Small intestine (tissue), 7 donors: ENCODE data around the gene ZRANB2. TPM values are rescaled to one million over a fixed set of nuclear protein-coding genes. Genes with fewer than 3 reads are reported as not detected.

ENCODE experiments used
- DNase-seq, 2 donors: peaks; one replicate each; pipeline versions ENCODE4 v3.0.0 to v3.0.0-alpha.2; 2013
- FAIRE-seq: peaks from 2 replicates; lab custom pipeline; 2012; peaks lifted over from hg19 to GRCh38; lab: Jason Lieb, UNC
- H3K27ac ChIP-seq, 3 donors: one replicate each; pipeline ENCODE4 v1.5.1; 2013; ENCODE audit warnings: low read length in 2 of 3, mild to moderate bottlenecking in 2 of 3, control low read depth in 1 of 3, inconsistent platforms in 1 of 3, low read depth in 1 of 3, moderate library complexity in 1 of 3
- H3K27me3 ChIP-seq, 3 donors: one replicate each; pipeline ENCODE4 v1.6.1; 2013; ENCODE audit warnings: low read length in 3 of 3, inconsistent platforms in 1 of 3; ENCODE audit not compliant: control insufficient read depth in 3 of 3, insufficient read depth in 3 of 3
- H3K36me3 ChIP-seq, 3 donors: one replicate each; pipeline ENCODE4 v1.6.1; 2013; ENCODE audit warnings: low read length in 3 of 3, inconsistent platforms in 1 of 3, low read depth in 1 of 3, mild to moderate bottlenecking in 1 of 3, moderate library complexity in 1 of 3; ENCODE audit not compliant: control insufficient read depth in 3 of 3, insufficient read depth in 2 of 3
- H3K4me1 ChIP-seq, 3 donors: one replicate each; pipeline ENCODE4 v1.6.1; 2013; ENCODE audit warnings: low read length in 2 of 3, inconsistent platforms in 1 of 3, low read depth in 1 of 3, mild to moderate bottlenecking in 1 of 3, moderate library complexity in 1 of 3; ENCODE audit not compliant: control insufficient read depth in 3 of 3, insufficient read depth in 2 of 3
- H3K4me3 ChIP-seq, 3 donors: one replicate each; pipeline ENCODE4 v1.5.1; 2013; ENCODE audit warnings: low read length in 3 of 3, control low read depth in 1 of 3, inconsistent platforms in 1 of 3, low read depth in 1 of 3, mild to moderate bottlenecking in 1 of 3, moderate library complexity in 1 of 3
- H3K9me3 ChIP-seq, 2 donors: one replicate each; pipeline ENCODE4 v1.6.1; 2013; ENCODE audit warnings: low read depth in 1 of 2, low read length in 1 of 2; ENCODE audit not compliant: control insufficient read depth in 2 of 2, insufficient read depth in 1 of 2
- WGBS, 3 donors: extraction: QIAGEN DNeasy Blood & Tissue Kit; methylation state at CpG; one replicate each; pipeline ENCODE4 v1.1.7; 2013; 5-methylcytosine and 5-hydroxymethylcytosine counted together
- polyA plus RNA-seq, 4 donors: library from polyadenylated mRNA; stranded (reverse) in 3 of 4; unstranded in 1 of 4; fragments of 200-250 nt in 3 of 4; fragments of 120-200 nt in 1 of 4; gene quantifications; one replicate each; pipeline versions ENCODE4 v1.2.1 to v1.2.3, GENCODE V29; 2013
- donor health status: healthy with polysubstance abuse.
- donor health status: control.
- donor health status: control.
- donor health status: Bipolar disorder and iron deficiency.
- donor health status: healthy.

Gene ZRANB2
- polyA plus RNA-seq, 4 donors = 20.4 to 114 (median 29.6) TPM

DNA sequence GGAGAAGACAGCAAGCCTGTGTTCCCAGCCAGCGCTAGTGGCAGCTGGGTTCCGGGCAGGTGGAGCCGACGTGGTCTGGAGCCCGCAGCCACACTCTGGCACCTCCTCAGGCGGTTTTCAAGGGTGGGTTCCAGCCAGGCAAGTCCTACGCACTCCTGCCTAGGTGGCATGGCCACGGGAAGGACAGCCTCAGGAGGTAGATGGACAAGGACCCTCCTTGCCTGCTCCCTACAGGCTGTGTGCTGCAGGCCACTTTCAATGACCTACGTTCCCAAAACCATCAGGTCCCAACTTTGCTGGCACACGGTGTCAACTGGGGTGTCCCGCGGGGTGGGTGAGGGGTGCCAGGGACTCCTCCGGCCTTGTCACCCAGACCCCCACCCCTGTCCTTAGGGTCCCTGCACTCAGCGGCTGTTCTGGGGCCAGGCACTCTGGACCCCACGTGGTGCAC is 26.5 kb downstream of the ZRANB2 start:
- no peaks in the 10 kb centered on the region for H3K9me3 ChIP-seq
- WGBS, 3 donors = 69 to 84% (median 74%) methylated on average over 13 to 15 of the region's 15 CpGs
- FAIRE-seq (no peak), DNase-seq (no peak)
- no peak overlapping the region for H3K4me3 ChIP-seq
- H3K27me3 ChIP-seq = peaks cover 0 to 4% (median 0%) of the 10 kb centered on the region in 3 donors
- peaks cover under 1 to 2% (median 2%) of the 10 kb centered on the region in 3 donors for H3K36me3 ChIP-seq
- H3K4me1 ChIP-seq = no peaks in the 10 kb centered on the region
- no peak overlapping the region for H3K27ac ChIP-seq

DNA sequence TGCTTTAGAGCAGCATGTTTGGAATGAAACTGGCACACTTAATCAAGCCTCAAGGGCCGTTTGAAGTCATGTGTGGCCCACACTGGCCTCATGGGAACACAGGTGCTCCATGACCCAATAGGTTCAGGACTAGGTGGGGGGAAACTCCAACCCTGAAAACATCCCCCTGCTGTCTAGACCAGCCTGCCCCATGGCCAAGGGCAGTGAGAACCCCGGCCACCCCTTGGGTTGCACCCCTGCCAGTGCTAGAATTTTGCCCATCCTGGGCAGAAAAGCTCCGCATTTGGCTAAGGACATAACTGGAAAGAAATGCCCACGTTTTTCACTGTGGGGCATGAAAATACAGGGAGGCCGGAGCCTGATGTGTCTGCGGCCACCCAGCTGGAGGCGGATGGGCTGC is 27.1 kb downstream of the ZRANB2 start:
- WGBS, 3 donors = 65 to 79% (median 74%) methylated on average over 7 of the region's 7 CpGs
- FAIRE-seq (no peak), DNase-seq (no peak)
- Histone ChIP-seq H3K4me1 (no peaks in the 10 kb centered on the region), H3K27me3 (peaks cover 0 to 5% (median 0%) of the 10 kb centered on the region in 3 donors), H3K36me3 (peaks cover 0 to 2% (median 2%) of the 10 kb centered on the region in 3 donors), H3K4me3 (no peak overlapping the region), H3K9me3 (no peaks in the 10 kb centered on the region), H3K27ac (no peak overlapping the region)

DNA sequence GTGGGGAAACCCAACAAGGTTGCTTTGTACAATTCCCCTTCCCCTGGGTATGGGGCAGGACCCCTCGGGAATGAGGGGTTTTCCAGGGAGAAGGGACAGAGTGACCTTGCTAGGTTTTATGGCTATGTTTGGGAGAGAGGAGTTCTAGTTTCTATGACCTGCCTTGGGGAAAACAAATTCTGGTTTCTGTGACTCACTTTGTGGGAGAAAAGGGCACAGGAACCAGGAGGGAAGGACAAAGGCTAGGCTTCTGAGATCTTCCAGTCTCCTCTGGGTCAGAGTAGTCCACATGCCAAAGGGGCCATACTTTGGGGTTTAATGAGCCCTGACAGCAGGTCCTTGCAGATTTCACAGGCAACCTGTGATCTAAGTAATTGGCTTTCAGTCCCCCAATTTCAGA is 27.7 kb downstream of the ZRANB2 start:
- peaks cover 0 to 10% (median 0%) of the 10 kb centered on the region in 3 donors for H3K27me3 ChIP-seq
- no peaks in the 10 kb centered on the region for H3K4me1 ChIP-seq
- H3K36me3 ChIP-seq = peaks cover 0 to 2% (median 2%) of the 10 kb centered on the region in 3 donors
- DNase-seq = no peak
- no peak for FAIRE-seq
- no peak overlapping the region for H3K4me3 ChIP-seq
- no peaks in the 10 kb centered on the region for H3K9me3 ChIP-seq
- H3K27ac ChIP-seq = no peak overlapping the region
- 8 to 51% (median 13%) methylated on average over 1 of the region's 1 CpG for WGBS, 3 donors

DNA sequence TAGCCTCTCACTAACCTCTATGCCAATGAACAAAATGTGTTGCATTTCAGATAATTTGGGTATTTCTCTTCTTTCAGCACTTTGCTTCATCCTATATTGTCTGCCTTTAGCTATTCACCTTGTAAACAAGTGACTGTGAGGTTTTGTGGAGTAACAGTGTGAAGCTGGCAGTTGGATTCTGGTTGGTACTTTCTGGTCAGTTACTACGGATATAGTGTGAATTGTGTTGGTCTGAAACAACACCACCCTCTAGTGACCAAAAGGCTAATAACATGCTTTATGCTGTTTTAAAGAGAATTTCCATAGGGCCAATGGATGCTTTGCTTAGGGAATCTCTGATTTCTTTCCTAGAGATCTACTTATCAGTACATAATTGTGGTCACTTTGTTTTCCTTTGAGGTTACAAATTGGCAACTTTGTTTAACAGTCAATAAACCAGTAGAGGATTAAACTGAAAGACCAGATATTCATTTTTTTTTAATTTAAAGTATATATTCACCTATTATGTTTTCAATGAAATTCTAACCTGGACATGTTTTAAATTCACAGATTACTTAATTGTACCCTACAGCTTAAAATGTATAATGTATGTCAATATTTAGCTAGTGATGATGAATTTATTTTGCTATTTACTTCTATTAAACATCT is 30.8 kb downstream of the ZRANB2 start:
- H3K27ac ChIP-seq = no peak overlapping the region
- 0 to 2% (median 0%) methylated on average over 1 of the region's 1 CpG for WGBS, 3 donors

DNA sequence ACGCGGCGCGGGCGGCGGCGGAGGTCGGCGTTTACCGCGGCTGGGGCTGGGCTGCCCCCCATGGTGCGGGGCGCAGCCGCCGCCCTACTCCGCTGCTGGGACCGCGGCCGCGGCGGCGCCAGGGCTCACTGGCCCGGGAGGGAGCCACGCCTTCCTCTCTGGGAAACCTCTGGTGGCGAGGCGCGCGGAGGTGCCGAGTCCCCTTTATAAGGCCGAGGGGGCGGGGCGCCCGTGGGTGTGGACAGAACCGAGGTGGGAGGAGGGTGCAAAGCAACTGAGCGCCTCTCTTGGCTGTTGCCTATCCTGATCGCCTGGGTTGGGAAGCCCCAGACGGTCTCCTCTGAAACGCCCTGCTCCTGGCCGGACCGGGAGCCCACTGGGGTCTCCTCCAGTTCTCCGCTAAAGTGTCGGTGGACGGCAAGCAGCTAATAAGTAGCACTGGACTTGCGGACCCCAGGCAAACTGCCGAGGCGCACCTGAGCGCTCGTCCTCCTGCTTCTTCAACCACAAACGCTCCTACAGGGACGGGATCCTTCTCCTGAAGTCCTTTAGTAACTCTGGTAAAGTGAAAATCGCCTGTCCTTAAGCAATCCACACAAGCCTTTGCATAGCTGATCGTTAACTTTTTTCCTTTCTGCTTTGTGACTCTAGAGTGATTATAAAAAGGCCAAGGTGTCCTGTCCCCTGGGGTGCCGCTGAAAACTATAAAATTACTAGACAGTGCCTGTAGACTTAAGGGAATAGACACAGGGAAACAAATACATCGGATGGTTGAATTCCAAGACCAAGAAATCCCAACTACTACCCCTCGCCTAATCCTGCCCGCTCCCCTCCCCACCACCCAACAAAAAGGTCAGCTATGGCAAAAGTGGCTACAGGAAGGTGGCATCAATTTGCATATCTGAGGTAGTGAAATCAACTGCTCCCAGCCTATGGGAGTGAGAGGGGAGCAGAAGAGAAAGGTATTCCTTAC is 32.9 kb downstream of the ZRANB2 start, which contains the start of gene PTGER3:
Gene PTGER3, minus strand, starts transcription at position 182 of the 973 bp plus-strand sequence. CDS start 239 bp downstream, outside the sequence.
- H3K27me3 ChIP-seq = peaks cover 3 to 39% (median 8%) of the 10 kb centered on the region in 3 donors

More for the DNA sequence above, 30.8 kb downstream of the ZRANB2 start:
- no peak overlapping the region for H3K4me3 ChIP-seq
- H3K4me1 ChIP-seq = peaks cover 0 to 6% (median 0%) of the 10 kb centered on the region in 3 donors
- peaks cover 3 to 36% (median 8%) of the 10 kb centered on the region in 3 donors for H3K27me3 ChIP-seq
- peak; percentile 60 to 81 for DNase-seq
- FAIRE-seq = peak; percentile 47
- peaks cover 0 to 2% (median 0%) of the 10 kb centered on the region in 3 donors for H3K36me3 ChIP-seq
- H3K9me3 ChIP-seq = peaks cover 0 to 2% of the 10 kb centered on the region in 2 donors

DNA sequence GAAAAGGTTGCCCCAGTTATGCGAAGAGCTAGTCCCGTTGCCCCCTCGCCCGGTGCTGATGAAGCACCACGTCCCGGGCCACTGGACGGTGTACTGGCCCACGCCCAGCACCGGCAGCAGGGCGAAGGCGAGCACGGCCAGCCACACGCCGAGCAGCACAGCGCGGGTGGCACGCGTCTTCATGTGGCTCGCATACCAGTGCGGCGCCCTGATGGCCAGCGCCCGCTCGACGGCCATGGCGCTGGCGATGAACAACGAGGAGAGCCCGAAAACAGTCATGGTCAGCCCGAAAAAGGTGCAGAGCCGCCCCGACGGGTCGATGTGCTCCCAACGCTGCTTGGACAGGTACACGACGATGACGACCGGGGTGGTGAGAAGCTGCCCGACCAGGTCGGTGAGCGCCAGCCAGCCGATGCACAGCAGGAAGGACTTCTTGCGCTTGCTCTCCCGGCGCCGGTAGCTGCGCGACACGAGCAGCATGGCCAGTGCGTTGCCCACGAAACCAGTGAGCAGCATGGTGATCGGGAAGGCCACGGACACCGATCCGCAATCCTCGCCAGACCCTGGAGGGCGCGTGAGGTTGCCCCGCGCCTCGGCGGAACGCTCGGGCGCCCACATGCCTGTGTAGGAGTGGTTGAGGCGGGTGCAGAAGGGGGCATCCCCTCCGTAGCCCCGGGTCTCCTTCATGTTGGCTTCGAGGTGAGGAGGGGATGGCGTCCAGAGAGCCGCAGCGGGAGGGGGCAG is 33.8 kb downstream of the ZRANB2 start:
- WGBS, 3 donors = 4 to 10% (median 7%) methylated on average over 69 to 73 of the region's 73 CpGs
- no peak overlapping the region for H3K27ac ChIP-seq

More for the DNA sequence above, 32.9 kb downstream of the ZRANB2 start, which contains the start of gene PTGER3:
- no peak for FAIRE-seq
- WGBS, 3 donors = 5 to 7% (median 5%) methylated on average over 45 to 56 of the region's 56 CpGs
- Histone ChIP-seq H3K4me1 (peaks cover 0 to 6% (median 0%) of the 10 kb centered on the region in 3 donors), H3K36me3 (peaks cover 0 to 2% (median 0%) of the 10 kb centered on the region in 3 donors), H3K27ac (no peak within 1 kb of the TSS), H3K4me3 (peak within 1 kb of the TSS; percentile 20 to 51 (median 37)), H3K9me3 (peaks cover 0 to 2% of the 10 kb centered on the region in 2 donors)
- DNase-seq = peak; percentile 51 to 68

DNA sequence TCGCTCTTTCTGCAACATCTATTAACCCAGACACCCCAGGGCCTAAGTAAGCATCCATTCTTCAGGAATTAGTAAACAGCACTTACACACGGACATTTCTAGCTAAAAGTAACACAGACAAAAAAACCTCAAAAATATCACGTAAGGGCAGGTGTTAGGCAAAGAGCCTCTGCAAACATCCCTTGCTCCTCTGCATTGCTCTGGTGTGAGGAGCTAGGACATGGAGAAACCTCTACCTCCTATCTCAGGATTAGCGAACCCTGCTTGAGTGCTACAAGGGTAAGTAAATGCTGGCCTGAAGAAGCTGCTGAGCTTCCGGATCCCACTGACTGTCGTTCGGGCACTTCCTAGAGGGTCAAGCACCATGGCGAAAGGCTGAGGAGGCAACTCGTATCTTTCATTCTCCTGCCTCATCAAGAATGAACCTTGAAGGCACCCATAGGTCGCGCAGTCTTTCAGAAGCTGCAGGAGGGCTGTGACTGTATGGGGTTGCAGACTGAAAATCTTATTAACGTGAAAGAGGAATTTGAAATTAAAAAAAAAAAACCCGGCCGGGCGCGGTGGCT is 35.3 kb downstream of the ZRANB2 start:
- 73 to 78% (median 78%) methylated on average over 16 of the region's 16 CpGs for WGBS, 3 donors
- Histone ChIP-seq H3K9me3 (peaks cover 0 to 2% of the 10 kb centered on the region in 2 donors), H3K27me3 (peaks cover 3 to 35% (median 8%) of the 10 kb centered on the region in 3 donors), H3K36me3 (peaks cover 0 to 2% (median 0%) of the 10 kb centered on the region in 3 donors), H3K27ac (no peak overlapping the region), H3K4me1 (peaks cover 0 to 6% (median 0%) of the 10 kb centered on the region in 3 donors), H3K4me3 (peak overlapping the region in 1 of 3 donors; percentile 26)
- no peak for DNase-seq
- FAIRE-seq = no peak

More for the DNA sequence above, 33.8 kb downstream of the ZRANB2 start:
- FAIRE-seq = no peak
- peaks cover 0 to 2% of the 10 kb centered on the region in 2 donors for H3K9me3 ChIP-seq
- peaks cover 3 to 39% (median 8%) of the 10 kb centered on the region in 3 donors for H3K27me3 ChIP-seq
- peak overlapping the region; percentile 20 to 51 (median 37) for H3K4me3 ChIP-seq
- peaks cover 0 to 6% (median 0%) of the 10 kb centered on the region in 3 donors for H3K4me1 ChIP-seq
- H3K36me3 ChIP-seq = peaks cover 0 to 2% (median 0%) of the 10 kb centered on the region in 3 donors
- DNase-seq = peak in 1 of 2 donors; percentile 41
